HepG2 (cell line): ENCODE results near the gene IL1RAPL1. TPM values are rescaled to one million over a fixed set of nuclear protein-coding genes. Genes with fewer than 3 reads are reported as not detected.

Experiments used
- ATAC-seq: fragments of 200-7000 bp; cut with Tn5 transposase; 3 replicates; pipeline ENCODE4 v1.9.1; 2020; ENCODE audit warnings: mild to moderate bottlenecking, moderate library complexity
- BruUV-seq: library from RNA; stranded (reverse); fragments of 400-500 nt; replicated peaks from 2 replicates; lab custom pipeline; 2021; lab: Mats Ljungman, UMichigan
- CTCF ChIA-PET: fragments of 300-600 bp; formaldehyde crosslinking; extraction: SDS; loops from one replicate; lab custom pipeline; 2021; ENCODE audit warnings: low total read pairs, inconsistent platforms, low intra/inter-chr PET ratio; lab: Yijun Ruan, JAX
- POLR2A ChIA-PET: fragments of 350-600 bp; sonication (Branson Sonifier 250); formaldehyde crosslinking; loops from one replicate; lab custom pipeline; 2020; ENCODE audit warnings: antibody characterized with exemption, inconsistent platforms; lab: Yijun Ruan, JAX
- DNase-seq: peaks from one replicate; pipeline ENCODE4 v3.0.0-alpha.2; 2015; ENCODE audit warnings: low spot score
- FAIRE-seq: peaks from 3 replicates; lab custom pipeline; 2011; peaks lifted over from hg19 to GRCh38; lab: Jason Lieb, UNC
- H2AFZ ChIP-seq: one replicate; pipeline ENCODE4 v1.6.1; 2011; ENCODE audit warnings: low read length, inconsistent platforms
- H3K27ac ChIP-seq: fragments of 300-600 bp; 3 replicates; pipeline ENCODE4 v1.8.0; 2011; ENCODE audit warnings: mixed run types, mild to moderate bottlenecking, mixed read lengths, low read length, inconsistent platforms; ENCODE audit not compliant: insufficient read depth; ENCODE audit errors: extremely low read length
- H3K27me3 ChIP-seq, 2 experiments: fragments of 200-600 bp in 1 of 2; 2 replicates in 1 of 2; 3 replicates in 1 of 2; pipeline versions ENCODE4 v1.6.0 to v1.8.0; 2011; ENCODE audit warnings: low read length in 2 of 2, mild to moderate bottlenecking in 2 of 2, moderate library complexity in 2 of 2, inconsistent platforms in 1 of 2; ENCODE audit not compliant: insufficient read depth in 2 of 2, control insufficient read depth in 1 of 2
- H3K36me3 ChIP-seq, 2 experiments: fragments of 200-600 bp in 1 of 2; replicated peaks in 1 of 2; 2 replicates in 1 of 2; 3 replicates in 1 of 2; pipeline versions ENCODE4 v1.5.1 to v1.8.0; 2011; ENCODE audit warnings: low read length in 2 of 2, inconsistent platforms in 1 of 2; ENCODE audit not compliant: insufficient read depth in 2 of 2, control insufficient read depth in 1 of 2
- H3K4me1 ChIP-seq: 2 replicates; pipeline ENCODE4 v1.5.1; 2012; ENCODE audit warnings: low read length, inconsistent platforms; ENCODE audit not compliant: insufficient read depth
- H3K4me2 ChIP-seq: 2 replicates; pipeline ENCODE4 v1.6.0; 2011; ENCODE audit warnings: low read depth, low read length, inconsistent platforms
- H3K4me3 ChIP-seq, 3 experiments: fragments of 200-600 bp in 1 of 3; sonication (generic), shearing (Covaris generic) in 1 of 3; replicated peaks in 1 of 3; 2 replicates each; pipeline ENCODE4 v1.5.1; 2011 to 2016; ENCODE audit warnings: low read length in 3 of 3, inconsistent platforms in 2 of 3, low read depth in 2 of 3, mild to moderate bottlenecking in 2 of 3, control low read depth in 1 of 3, mixed read lengths in 1 of 3; ENCODE audit not compliant: insufficient read depth in 1 of 3
- H3K79me2 ChIP-seq: one replicate; pipeline ENCODE4 v1.6.1; 2011; ENCODE audit warnings: low read length, inconsistent platforms; ENCODE audit not compliant: insufficient read depth
- H3K9ac ChIP-seq: 2 replicates; pipeline ENCODE4 v1.6.0; 2011; ENCODE audit warnings: mild to moderate bottlenecking, low read depth, low read length, inconsistent platforms; ENCODE audit not compliant: insufficient read depth
- H3K9me3 ChIP-seq: 2 replicates; pipeline ENCODE4 v1.5.1; 2012; ENCODE audit warnings: mild to moderate bottlenecking, low read length
- H4K20me1 ChIP-seq: 2 replicates; pipeline ENCODE4 v1.6.0; 2011; ENCODE audit warnings: inconsistent platforms, mild to moderate bottlenecking, low read length, moderate library complexity; ENCODE audit not compliant: insufficient read depth
- AKNA ChIP-seq: sonication (generic); formaldehyde crosslinking; IDR thresholded peaks from 2 replicates; pipeline ENCODE4 v1.4.0; 2020; ENCODE audit warnings: missing genetic modification reagents, borderline replicate concordance
- ATM ChIP-seq: fragments of 450-650 bp; IDR thresholded peaks from 2 replicates; pipeline ENCODE4 v1.7.1; 2017; ENCODE audit warnings: mild to moderate bottlenecking, borderline replicate concordance
- CCDC6 ChIP-seq: sonication (generic); formaldehyde crosslinking; IDR thresholded peaks from 2 replicates; pipeline ENCODE4 v1.8.1; 2022; ENCODE audit warnings: mild to moderate bottlenecking, missing genetic modification reagents, moderate library complexity
- DZIP1 ChIP-seq: sonication (generic); formaldehyde crosslinking; IDR thresholded peaks from 2 replicates; pipeline ENCODE4 v1.5.0; 2020; ENCODE audit warnings: mild to moderate bottlenecking, missing genetic modification reagents
- KMT2B ChIP-seq: IDR thresholded peaks from 2 replicates; pipeline ENCODE4 v1.6.1; 2016; ENCODE audit warnings: missing genetic modification reagents, missing compliant biosample characterization
- MLLT10 ChIP-seq: sonication (generic); formaldehyde crosslinking; IDR thresholded peaks from 2 replicates; pipeline ENCODE4 v1.4.0; 2020; ENCODE audit warnings: missing genetic modification reagents
- SAFB2 ChIP-seq: sonication (generic); formaldehyde crosslinking; IDR thresholded peaks from 2 replicates; pipeline ENCODE4 v1.5.1; 2020; ENCODE audit warnings: missing genetic modification reagents, low read depth, mild to moderate bottlenecking, borderline replicate concordance
- SUZ12 ChIP-seq: fragments of 150-350 bp; IDR thresholded peaks from 2 replicates; pipeline ENCODE4 v1.6.1; 2014; ENCODE audit warnings: low read depth, low read length
- TBP ChIP-seq: sonication (generic); formaldehyde crosslinking; IDR thresholded peaks from 2 replicates; pipeline ENCODE4 v1.5.0; 2020; ENCODE audit warnings: missing genetic modification reagents
- THYN1 ChIP-seq: sonication (generic); formaldehyde crosslinking; IDR thresholded peaks from 2 replicates; pipeline ENCODE4 v1.8.1; 2023; ENCODE audit warnings: low read depth, mild to moderate bottlenecking, moderate library complexity, missing genetic modification reagents, borderline replicate concordance
- XRCC5 ChIP-seq: fragments of 200-400 bp; formaldehyde crosslinking; optimal IDR thresholded peaks from 2 replicates; pipeline ENCODE3; 2017; ENCODE audit warnings: mild to moderate bottlenecking, low read length
- ZNF10 ChIP-seq: sonication (generic); formaldehyde crosslinking; IDR thresholded peaks from 2 replicates; pipeline ENCODE4 v1.4.0; 2020; ENCODE audit warnings: mild to moderate bottlenecking, low read depth, missing genetic modification reagents, borderline replicate concordance
- ZNF121 ChIP-seq: sonication (generic); formaldehyde crosslinking; IDR thresholded peaks from 2 replicates; pipeline ENCODE4 v1.5.0; 2020; ENCODE audit warnings: mild to moderate bottlenecking, missing genetic modification reagents
- ZNF326 ChIP-seq: sonication (generic); formaldehyde crosslinking; IDR thresholded peaks from 2 replicates; pipeline ENCODE4 v1.4.0; 2020; ENCODE audit warnings: missing genetic modification reagents, borderline replicate concordance
- ZNF382 ChIP-seq: sonication (generic); formaldehyde crosslinking; IDR thresholded peaks from 2 replicates; pipeline ENCODE4 v1.5.0; 2020; ENCODE audit warnings: missing genetic modification reagents, mild to moderate bottlenecking, borderline replicate concordance
- ZNF644 ChIP-seq: IDR thresholded peaks from 2 replicates; pipeline ENCODE4 v1.6.1; 2016; ENCODE audit warnings: low read depth
- ZNF660 ChIP-seq: sonication (generic); formaldehyde crosslinking; IDR thresholded peaks from 2 replicates; pipeline ENCODE4 v1.5.1; 2020; ENCODE audit warnings: mild to moderate bottlenecking, low read depth, missing genetic modification reagents, borderline replicate concordance
- WGBS: methylation state at CpG from one replicate; pipeline ENCODE4 v1.1.6; 2017; ENCODE audit warnings: low lambda C conversion rate; 5-methylcytosine and 5-hydroxymethylcytosine counted together
- in situ Hi-C: cut with HindIII; loops from 2 replicates; pipeline ENCODE4 v1.10.0; 2017; ENCODE audit warnings: low pct_unique_long_range_greater_than_20kb; ENCODE audit not compliant: extremely low pct_ligation_motif_present
- intact Hi-C: fragments of 100-400 bp; cut with micrococcal nuclease; formaldehyde crosslinking; loops from one replicate; pipeline ENCODE4 v1.10.0; 2022; ENCODE audit not compliant: unreplicated experiment
- polyA plus RNA-seq, 8 experiments: library from polyadenylated mRNA; depleted of rRNA in 3 of 8; stranded (reverse) in 7 of 8; unstranded in 1 of 8; fragments of >200 nt; fragmentation: Illumina TruSeq in 4 of 8; extraction: Trizol in 4 of 8; gene quantifications; 2 replicates each; pipeline versions ENCODE4 v1.2.1 to v1.2.3, GENCODE V29; 2011 to 2016; ENCODE audit warnings: low read depth in 4 of 8, missing spikeins in 1 of 8, mixed read lengths in 1 of 8; ENCODE audit not compliant: insufficient read depth in 1 of 8
- total RNA-seq, 5 experiments: library from RNA; depleted of rRNA; stranded (reverse); fragments of >200 nt; fragmentation: Illumina TruSeq; extraction: Trizol; gene quantifications; 2 replicates each; pipeline ENCODE4 v1.2.3, GENCODE V29; 2016; ENCODE audit warnings: low read depth in 1 of 5

Gene IL1RAPL1
- total and polyA plus RNA-seq, 2 of the 13 experiments (the other 11 are each of a cell fraction or from before 2014, with no cell fraction given) = 0.04 TPM; not detected in 1

DNA sequence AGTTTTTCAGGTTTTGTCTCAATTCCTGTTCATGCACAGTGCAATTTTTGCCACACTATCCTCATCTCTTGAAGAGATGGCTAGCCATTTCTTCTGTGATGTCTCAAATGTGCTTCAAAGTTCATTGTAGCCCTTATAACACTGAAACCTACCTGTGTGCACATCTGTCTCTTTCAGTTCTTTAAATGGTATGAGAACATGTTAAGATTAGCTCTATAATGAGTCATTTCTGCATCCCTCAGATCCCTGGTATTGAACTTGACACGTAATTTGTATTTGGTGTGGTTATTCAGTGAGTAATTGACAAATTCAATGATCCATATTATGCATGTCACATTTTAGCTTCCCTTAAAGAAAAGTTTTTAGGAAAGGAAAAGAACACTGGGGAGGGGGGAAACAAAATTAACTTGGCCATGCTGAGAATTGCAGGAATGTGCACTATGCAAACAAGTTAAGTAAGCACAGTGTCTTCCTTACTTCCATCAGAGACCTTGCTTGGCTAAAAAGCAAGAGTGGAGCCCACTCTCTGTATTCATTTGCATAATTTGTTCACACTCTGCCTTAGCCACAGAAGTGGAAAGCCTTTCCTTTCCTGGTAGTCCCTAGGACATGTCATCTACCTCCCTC lies 968.3 kb downstream of the IL1RAPL1 start:
- WGBS = 0% methylated on average over 1 of the region's 1 CpG
- Histone ChIP-seq H3K4me2 (no peak overlapping the region), H3K27me3 (no peaks in the 10 kb centered on the region), H2AFZ (no peak overlapping the region), H3K27ac (no peak overlapping the region), H3K9me3 (peaks cover 24% of the 10 kb centered on the region; the same call in 1 of the 2 replicates), H4K20me1 (no peaks in the 10 kb centered on the region), H3K4me3 (no peak overlapping the region), H3K79me2 (no peaks in the 10 kb centered on the region), H3K4me1 (no peaks in the 10 kb centered on the region), H3K36me3 (no peaks in the 10 kb centered on the region), H3K9ac (no peak overlapping the region)
- in situ Hi-C loops = no loop called here
- ATAC-seq (no peak), FAIRE-seq (no peak), DNase-seq (no peak)
- ChIA-PET CTCF (no interaction called here), POLR2A (no interaction called here)
- no TSS peak for BruUV-seq
- intact Hi-C loops = no loop called here
- TF ChIP-seq ZNF326 (CRISPR knock-in tag) (no peak), SUZ12 (no peak), ZNF121 (CRISPR knock-in tag) (no peak), MLLT10 (CRISPR knock-in tag) (no peak), KMT2B (CRISPR knock-in tag) (no peak), SAFB2 (no peak), CCDC6 (CRISPR knock-in tag) (no peak), ZNF644 (CRISPR knock-in tag) (no peak), ATM (no peak), XRCC5 (no peak), DZIP1 (no peak), ZNF382 (CRISPR knock-in tag) (no peak), TBP (CRISPR knock-in tag) (no peak), THYN1 (no peak), ZNF10 (CRISPR knock-in tag) (no peak), AKNA (CRISPR knock-in tag) (no peak), ZNF660 (CRISPR knock-in tag) (no peak)
